HG02870 (cell line): ENCODE measurements around the gene ZNF648.
"Not testable (repeated sequence)": the region's sequence is repeated elsewhere in the genome, so short reads cannot be mapped to it uniquely, and the experiment has no call there.

Experiments
- ATAC-seq: cut with Tn5 transposase; IDR thresholded peaks from one replicate; pipeline ENCODE4 v1.9.1; 2021; ENCODE audit warnings: mild to moderate bottlenecking, moderate library complexity; ENCODE audit not compliant: unreplicated experiment

The ZNF648 gene

GRCh38 chr1:182029379-182030331 lies 31.9 kb downstream of the ZNF648 start:
- ATAC-seq: peak; percentile 95

- no peak for ATAC-seq
These were observed 32.5 kb downstream of the ZNF648 start for GRCh38 chr1:182029002-182029378.

GRCh38 chr1:182015360-182015759 lies 46.2 kb downstream of the ZNF648 start:
- ATAC-seq: no peak

- not testable (repeated sequence) for ATAC-seq
These were observed 50.6 kb downstream of the ZNF648 start for GRCh38 chr1:182010800-182011370.

- not testable (repeated sequence) for ATAC-seq
These were observed 56.1 kb downstream of the ZNF648 start for GRCh38 chr1:182005398-182005797.

GRCh38 chr1:182004601-182005000 lies 56.9 kb downstream of the ZNF648 start:
- no peak for ATAC-seq
